GM19043 (cell line): Measurements from ENCODE around the gene ENG.
"Not testable (repeated sequence)": the region's sequence is repeated elsewhere in the genome, so short reads cannot be mapped to it uniquely, and the experiment has no call there.

Experiments used
- ATAC-seq: cut with Tn5 transposase; IDR thresholded peaks from one replicate; pipeline ENCODE4 v1.9.1; 2021; ENCODE audit warnings: low read depth; ENCODE audit not compliant: unreplicated experiment

The ENG gene

DNA sequence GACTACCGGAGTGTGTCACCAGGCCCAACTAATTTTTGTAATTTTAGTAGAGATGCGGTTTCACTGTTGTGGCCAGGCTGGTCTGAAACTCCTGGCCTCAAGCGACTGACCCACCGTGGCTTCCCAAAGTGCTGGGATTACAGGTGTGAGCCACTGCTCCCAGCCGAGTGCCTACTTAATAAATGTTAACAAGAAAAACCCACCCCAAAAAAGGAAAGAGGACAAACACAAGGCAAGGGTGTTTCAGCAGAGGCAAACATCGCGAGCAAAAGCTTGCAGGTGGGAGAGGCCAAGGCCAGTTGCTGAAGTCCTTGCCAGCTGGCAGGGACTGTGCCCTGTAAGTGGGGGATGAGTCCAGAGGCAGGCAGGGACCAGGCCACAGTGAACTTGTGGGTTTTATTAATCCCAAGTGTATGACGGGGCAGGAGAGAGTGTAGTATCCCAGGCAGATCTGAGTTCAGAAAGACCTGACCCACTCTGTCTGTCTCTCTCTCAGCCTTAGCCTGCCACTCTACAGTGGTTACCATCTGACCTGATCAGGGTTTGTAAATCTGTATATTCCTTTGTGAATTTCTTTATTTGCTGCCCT is 58.1 kb downstream of the ENG start:
- ATAC-seq, result no peak

DNA sequence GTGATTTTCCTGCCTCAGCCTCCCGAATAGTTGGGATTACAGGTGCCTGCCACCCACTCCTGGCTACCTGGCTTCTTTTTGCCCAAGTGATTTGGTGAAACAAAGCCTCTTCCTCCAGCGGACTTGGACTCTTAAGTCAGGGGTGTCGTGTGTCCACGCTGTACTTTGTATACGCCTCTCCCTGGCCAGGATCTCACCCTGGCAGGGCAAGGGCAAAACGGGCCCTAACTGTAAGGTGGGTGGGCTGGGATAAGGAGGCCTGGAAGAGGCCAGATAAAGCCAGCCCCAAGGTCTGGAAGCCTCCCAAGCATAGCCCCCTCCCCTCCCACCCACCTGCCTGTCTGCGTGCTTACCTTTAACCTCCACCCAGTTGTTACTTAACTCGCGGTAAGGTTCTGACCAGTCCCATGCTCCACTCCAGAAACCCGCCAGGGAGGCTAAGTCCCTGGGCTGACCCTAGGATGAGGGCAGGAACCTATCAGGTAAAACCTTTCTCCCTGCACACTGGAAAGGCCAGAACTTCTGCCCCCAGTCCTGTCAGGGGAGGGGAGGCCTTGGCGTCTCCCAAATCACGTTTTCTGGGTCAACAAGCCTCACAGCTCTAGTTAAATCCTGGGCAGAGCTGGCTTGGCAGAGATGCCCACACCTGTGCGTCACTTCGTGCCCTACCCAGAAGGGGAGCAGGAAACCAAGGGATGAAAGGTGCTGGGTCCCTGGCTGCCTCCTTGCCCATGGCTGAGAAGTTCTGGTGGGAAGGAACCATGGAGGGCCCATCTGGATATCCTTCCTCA is 60.3 kb downstream of the ENG start:
- no peak for ATAC-seq

DNA sequence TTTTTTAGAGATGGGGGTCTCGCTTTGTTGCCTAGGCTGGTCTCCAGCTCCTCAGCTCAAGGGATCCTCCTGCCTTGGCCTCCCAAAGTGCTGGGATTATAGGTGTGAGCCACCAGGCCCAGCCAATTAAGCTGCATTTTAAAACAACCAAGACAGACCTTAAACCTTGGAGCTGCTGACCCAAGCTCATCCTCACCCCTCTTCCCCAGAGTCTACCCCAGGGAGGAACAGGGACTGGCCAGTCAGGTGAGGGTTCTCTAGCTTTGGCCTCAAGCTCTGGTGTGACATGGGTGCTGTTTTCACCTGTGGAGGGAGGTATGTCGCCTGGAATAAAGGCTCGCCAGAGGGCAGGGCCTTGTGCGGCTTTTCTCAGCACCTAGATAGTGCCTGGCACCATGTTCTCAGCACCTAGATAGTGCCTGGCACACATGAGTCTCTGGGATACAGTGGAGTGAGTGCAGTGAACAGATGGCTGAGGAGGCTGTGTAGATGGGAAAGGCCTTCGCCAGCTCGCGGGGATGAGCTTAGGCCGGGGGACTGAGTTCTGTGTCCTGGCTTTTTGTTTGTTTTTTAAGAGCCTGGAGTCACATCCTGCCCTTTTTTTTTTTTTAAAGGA is 61.3 kb downstream of the ENG start:
- ATAC-seq, result no peak

DNA sequence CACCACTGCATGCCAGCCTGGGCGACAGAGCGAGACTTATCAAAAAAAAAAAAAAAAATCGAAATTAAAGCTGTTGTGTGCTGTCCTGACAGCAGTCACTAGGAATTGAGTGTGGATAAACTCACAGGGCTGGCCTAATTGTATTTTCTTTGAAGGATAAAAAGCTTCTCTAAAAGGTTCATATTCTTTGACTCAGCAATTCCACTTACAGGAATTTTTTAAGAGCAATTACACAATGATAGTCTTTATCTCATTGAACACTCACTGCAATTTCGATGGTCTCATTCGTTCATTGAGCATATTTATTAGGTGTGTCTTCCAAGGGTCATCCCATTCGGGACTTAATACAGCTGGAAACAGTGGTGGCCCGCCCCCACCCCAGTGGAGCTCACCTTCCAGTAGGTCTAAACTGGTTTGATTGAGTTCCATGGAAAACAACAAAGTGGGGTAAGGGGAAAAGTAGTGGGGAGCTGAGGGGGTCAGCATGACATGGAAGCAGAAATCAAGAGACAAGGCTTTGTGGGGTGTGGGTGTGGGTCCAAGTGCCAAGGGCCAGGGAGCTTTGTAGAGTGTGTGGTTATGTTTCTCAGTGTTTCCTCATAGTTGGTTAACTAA is 61.9 kb downstream of the ENG start:
- ATAC-seq, result no peak

DNA sequence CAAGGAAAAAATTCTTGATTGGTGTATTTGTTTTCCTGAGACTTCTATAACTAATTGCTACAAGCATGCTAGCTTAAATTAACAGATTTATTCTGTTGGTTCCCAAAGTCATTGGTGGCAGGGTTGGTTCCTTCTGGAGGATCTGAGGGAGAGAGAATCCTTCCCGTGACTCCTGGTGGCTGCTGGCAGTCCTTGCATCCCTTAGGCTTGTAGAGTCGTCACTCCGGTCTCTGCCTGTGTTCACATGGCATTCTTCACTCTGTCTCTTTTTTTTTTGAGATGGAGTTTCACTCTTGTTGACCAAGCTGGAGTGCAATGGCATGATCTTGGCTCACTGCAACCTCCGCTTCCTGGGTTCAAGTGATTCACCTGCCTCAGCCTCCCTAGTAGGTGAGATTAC is 63.4 kb downstream of the ENG start:
- no peak for ATAC-seq

DNA sequence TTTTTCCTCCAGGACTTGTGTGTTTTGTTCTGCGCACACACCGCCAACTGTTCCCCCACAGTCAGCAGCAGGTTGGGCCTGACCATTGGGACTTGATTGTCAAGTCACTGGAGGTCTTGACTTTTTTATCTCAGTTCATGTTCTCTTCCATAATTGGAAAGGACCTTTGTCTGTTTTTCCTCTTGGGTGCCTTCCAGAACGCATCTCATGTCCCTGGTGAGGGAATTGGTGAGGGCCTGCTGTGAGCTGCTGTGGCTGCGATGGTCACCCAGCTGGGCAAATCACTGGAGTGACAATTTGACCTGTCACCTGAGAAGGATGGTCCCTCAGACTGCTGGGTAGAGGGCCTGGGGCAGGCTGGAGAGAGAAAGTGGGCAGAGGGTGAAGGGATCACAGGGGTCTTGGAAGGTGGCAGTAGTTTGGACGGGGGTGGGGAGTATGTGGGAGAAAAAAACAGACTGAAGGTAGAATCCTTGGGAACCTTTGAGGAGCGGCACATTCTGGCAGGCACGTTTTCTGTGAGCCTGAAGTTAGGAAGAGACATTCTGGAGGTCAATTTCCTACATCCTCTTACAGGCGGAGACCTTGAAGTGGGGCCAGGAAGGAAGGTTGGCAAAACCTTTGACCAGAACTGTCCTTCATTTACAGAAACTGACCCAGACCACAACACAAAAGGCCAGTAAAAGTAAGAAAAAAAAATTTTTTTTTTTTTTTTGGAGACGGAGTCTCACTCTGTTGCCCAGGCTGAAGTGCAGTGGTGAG is 64.2 kb downstream of the ENG start:
- no peak for ATAC-seq

DNA sequence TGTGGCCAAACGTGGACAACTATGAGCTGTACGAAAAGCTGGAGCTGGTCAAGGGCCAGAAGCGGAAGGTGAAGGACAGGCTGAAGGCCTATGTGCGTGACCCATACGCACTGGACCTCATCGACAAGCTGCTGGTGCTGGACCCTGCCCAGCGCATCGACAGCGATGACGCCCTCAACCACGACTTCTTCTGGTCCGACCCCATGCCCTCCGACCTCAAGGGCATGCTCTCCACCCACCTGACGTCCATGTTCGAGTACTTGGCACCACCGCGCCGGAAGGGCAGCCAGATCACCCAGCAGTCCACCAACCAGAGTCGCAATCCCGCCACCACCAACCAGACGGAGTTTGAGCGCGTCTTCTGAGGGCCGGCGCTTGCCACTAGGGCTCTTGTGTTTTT is 65.3 kb downstream of the ENG start:
- no peak for ATAC-seq

DNA sequence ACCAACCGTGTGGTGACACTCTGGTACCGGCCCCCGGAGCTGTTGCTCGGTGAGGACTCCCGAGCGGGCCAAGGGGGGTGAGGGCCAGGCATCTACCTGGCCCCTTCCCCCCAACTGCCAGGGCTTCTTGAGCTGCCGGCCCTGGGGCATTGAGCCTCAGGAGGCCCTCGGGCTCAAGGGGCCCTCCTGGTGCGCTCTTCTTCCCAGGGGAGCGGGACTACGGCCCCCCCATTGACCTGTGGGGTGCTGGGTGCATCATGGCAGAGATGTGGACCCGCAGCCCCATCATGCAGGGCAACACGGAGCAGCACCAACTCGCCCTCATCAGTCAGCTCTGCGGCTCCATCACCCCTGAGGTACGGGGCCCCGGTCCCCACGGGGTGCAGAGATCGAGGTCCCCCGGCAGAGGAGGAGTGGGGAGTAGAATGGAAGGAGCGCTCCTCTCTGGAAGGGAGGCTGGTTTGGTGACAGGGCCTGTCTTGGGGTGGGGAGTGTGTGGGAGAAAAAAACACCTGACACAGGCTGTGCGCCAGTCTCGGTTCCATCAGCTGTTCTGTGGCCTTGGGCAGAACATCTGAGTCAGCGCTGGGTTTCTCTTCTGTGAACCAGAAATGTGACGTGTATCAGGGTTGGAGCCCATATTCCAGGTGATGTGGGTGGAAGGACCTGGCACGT is 66.0 kb downstream of the ENG start:
- ATAC-seq, result no peak

DNA sequence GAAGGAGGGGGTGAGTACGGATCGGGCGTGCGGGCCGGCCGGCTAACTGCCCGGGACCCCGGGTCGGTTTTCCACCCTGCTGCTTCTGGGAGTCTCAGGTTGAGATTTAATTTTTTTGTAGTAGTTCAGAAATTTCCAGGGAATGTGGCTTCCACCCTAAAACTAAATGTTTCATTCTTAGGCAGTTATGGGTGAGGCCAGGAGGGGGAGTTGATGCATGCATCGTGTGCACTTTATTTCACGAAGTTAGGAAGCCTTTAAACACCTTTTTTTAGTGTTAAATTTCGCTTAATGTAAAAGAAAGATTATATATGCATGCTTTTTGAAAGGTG is 67.7 kb downstream of the ENG start:
- no peak for ATAC-seq

DNA sequence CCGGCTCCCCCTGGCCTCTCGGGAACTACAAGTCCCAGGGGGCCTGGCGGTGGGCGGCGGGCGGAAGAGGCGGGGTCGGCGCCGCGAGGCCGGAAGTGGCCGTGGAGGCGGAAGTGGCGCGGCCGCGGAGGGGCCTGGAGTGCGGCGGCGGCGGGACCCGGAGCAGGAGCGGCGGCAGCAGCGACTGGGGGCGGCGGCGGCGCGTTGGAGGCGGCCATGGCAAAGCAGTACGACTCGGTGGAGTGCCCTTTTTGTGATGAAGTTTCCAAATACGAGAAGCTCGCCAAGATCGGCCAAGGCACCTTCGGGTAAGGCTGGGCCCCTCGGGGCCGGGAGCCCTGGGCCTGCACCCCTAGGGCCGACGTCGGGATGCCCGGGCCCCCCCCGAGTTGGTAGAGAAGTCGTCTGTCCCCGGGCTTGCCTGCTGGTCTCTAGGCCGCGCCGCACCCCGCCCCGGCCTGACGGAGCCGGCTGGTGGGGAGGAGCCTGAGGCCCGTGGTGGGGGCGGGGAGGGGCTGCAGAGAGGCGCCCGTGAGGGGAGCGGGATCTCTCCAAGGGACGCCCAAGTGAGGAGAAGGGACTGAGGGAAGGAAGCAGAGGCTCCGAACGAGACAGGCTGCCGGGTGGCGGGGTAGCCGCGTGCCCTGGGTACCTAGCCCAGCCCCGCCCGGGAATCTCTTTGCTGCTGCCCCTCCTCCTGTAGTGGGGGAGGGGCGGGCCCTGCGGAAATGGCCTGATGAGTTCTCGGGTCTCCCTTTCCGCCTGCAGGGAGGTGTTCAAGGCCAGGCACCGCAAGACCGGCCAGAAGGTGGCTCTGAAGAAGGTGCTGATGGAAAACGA is 68.3 kb downstream of the ENG start, which contains the start of gene CDK9:
Gene CDK9 (plus strand): TSS at position 102 of the 840 bp plus-strand sequence. CDS start 115 bp downstream, at position 217.
- peak; percentile 57 for ATAC-seq

DNA sequence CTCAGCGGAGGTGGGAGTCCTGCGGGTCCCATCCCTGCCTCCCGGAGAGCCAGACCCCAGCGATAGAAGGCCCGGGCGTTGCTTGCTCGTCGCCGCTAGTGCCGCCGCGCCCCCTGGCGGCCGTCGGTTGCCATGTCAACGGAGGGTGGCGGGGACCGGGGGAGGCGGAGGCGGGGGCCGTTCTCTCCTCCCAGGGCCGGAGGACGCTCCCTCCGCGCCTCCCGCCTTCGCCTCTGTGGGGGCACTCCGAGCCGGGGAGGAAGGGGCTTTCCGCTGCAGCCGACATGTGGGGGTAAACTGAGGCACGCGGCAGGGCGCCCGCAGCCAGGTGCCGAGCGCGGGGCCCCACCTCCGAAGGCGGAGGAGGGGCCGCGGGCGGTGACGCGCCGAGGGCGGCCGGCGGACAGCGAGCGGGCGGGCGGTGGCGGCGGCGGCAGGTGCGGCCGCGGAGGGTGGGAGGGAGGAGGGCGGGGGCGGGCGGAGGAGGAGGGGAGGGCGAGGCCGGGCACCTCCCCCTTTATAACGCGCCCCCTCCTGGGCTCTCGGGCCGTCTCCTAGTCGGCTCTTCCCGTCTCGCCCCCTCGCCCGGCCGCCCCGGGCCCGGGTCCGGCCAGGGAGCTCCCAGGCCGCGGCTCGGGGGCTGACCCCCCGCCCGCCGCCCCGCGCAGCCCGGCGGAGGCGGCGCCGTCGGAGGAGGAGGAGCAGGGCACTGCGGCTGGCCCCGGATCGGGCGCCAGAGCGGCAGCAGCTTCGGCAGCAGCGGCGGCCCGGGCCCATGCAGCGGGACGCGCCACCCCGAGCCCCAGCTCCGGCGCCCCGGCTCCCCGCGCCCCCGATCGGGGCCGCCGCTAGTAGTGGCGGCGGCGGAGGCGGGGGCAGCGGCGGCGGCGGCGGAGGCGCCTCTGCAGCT is 69.2 kb downstream of the ENG start:
- peak; percentile 42 for ATAC-seq

DNA sequence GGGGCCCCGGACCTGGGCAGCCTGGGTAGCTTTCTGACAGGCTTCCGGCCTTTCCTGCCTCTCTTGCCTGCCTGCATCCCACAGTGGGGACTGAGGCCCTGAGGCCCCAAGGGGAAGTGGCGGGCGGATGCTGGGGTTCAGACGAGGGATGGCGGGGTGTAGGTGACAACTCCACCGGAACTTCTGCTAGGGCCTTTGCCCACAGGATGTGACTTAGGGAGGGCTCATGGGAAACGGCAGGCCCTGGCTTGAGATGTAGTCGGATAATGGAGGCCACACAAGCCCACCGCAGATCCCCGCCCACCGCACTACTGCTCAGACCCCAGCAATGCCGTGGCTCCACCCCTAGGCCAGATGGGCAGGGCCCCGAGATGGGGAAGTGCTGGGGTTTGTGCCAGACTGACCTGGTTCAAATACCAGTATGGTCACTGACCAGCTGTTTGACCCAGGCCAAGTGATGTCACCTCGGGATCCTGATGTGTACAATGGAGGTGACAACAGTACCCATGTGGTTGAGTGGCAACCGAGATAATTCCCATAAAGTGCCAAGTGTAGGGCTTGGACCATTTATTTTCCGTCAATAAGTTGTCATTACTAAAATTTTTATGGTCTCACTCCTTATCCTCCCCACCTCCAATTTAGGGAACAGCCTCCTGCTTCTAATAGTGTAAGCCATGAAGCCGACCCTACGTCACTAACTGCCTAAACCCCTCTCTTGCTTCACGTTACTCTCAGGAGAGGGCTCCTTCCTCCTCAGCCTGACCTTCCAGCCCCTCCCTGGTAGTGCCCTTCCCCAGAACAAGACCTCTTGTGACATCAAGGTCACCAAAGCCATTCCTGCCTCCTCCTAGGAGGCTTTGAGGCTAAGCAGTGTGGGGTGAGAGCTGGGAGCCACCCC is 71.1 kb downstream of the ENG start:
- no peak for ATAC-seq

DNA sequence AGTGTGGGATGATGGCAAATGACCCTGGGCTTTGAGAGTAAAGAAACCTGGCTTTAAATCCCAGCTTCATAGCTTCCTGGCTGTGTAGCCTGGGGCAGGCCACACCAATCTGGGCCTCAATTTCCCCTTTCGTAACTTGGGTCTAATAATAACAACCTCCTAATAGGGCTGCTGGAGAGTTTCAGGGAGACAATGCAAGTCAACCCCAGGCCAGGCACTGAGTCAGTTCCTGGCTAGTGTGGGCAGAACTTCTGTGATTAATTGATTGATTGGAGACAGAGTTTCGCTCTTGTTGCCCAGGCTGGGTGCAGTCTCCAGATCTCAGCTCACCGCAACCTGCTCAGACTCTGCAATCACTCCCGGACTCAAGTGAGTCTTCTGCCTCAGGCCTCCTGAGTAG is 72.7 kb downstream of the ENG start:
- ATAC-seq, result no peak

DNA sequence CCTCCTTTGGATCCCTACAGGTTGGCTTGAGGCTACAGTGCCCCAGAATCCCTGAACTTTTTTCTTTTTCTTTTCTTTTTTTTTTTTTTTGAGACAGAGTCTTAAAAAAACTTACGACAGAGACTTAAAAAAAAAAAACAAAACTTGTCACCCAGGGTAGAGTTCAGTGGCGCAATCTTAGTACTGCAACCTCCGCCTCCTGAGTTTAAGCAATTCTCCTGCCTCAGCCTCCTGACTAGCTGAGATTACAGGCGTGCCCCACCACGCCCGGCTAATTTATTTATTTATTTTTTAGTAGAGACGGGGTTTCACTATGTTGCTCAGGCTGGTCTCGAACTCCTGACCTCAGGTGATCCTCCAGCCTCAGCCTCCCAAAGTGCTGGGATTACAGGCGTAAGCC is 73.5 kb downstream of the ENG start:
- not testable (repeated sequence) for ATAC-seq

DNA sequence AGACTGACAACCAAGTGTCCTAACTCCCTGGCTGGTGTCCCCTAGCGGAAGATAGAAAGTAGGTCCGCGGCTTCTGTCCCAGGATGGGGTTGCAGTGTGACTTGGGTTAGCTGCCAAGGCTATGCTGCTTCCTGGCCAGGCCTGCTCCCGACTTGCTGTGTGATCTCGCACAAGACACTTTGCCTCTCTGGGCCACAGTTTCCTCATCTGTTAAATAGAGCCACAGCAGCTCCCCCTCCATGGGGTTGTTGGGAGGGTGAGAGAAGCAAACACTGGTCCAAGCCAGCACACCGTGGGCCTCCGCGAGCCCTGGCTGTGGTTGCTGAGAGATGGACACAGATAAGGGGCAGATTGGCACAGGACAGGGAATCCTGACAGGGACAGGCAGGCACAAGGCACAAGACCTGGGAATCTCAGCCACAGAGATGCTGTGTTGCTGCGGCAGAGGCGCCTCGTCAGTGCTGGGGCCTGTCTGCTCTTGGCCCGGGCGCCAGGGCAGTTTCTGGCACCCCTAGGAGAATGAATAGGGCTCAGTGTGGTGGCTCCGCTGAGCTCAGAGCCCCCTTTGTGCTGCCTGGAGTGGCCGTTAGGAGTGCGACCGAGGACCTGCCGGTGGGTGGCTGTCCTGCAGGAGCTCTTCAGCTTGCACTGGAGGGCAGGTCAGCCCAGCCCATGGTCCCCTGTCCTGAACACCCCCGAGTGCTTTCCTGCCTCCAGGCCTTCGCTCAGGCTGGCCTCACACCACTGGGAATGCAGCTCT is 74.2 kb downstream of the ENG start:
- no peak for ATAC-seq

DNA sequence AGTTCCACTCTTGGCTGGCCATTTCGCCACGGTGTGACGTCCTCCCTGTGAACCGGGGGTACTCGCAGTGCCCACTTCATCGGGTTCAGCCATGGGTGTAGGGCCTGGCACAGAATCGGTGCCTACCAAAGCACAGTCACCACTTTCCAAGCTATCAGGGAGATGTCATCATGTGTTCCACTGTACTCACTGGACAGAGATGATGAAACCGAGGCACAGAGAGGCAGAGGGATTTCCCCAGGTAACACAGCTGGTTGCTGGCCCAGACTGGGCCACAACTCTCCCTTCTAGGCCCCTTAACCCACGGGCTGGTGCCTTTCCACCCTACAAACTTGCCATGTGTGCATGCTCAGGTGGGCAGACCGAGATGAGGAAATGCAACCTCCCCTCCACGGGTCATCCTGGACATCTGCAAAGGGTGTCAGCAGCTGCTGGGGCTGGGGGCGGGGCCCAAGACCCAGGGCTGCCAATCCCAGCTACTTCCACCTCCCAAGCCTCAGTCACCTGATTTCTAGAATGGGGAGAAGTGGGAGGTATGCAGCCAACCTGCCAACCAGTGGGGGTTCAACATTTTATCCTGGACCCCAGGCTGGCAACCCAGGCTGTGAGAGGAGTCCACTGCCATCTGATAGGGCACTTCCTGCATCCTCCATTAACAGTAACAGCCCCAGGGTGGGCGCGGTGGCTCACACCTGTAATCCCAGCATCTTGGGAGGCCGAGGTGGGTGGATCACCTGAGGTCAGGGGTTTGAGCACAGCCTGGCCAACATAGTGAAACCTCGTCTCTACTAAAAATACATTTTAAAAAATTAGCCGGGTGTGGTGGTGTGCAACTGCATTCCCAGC is 75.1 kb downstream of the ENG start:
- ATAC-seq, result no peak
